MM.1S (cell line): ENCODE results near the gene KCNMA1.

Source experiments
- DNase-seq: peaks from one replicate; pipeline ENCODE4 v3.0.0-alpha.2; 2015
- H2AFZ ChIP-seq: fragments of 300-600 bp; sonication (generic); 2 replicates; pipeline ENCODE4 v1.6.0; 2016; ENCODE audit warnings: antibody characterized with exemption, low read length
- H3F3A ChIP-seq: fragments of 300-600 bp; sonication (generic); 2 replicates; pipeline ENCODE4 v1.6.1; 2016; ENCODE audit warnings: mild to moderate bottlenecking, antibody characterized with exemption, low read length, moderate library complexity, mixed read lengths; ENCODE audit not compliant: insufficient read depth
- H3K27ac ChIP-seq: fragments of 300-600 bp; sonication (generic); 2 replicates; pipeline ENCODE4 v1.5.1; 2016; ENCODE audit warnings: mild to moderate bottlenecking, low read length
- H3K27me3 ChIP-seq: fragments of 300-600 bp; sonication (generic); replicated peaks from 2 replicates; pipeline ENCODE4 v1.6.0; 2016; ENCODE audit warnings: low read length; ENCODE audit not compliant: insufficient read depth
- H3K36me3 ChIP-seq: fragments of 300-600 bp; sonication (generic); replicated peaks from 2 replicates; pipeline ENCODE4 v1.6.1; 2016; ENCODE audit warnings: mild to moderate bottlenecking, low read length, mixed read lengths; ENCODE audit not compliant: insufficient read depth
- H3K4me1 ChIP-seq: fragments of 300-600 bp; sonication (generic); 2 replicates; pipeline ENCODE4 v1.6.1; 2016; ENCODE audit warnings: low read length, mixed read lengths
- H3K4me2 ChIP-seq: fragments of 300-600 bp; sonication (generic); 2 replicates; pipeline ENCODE4 v1.6.0; 2016; ENCODE audit warnings: low read depth, low read length
- H3K4me3 ChIP-seq: fragments of 300-600 bp; sonication (generic); 2 replicates; pipeline ENCODE4 v1.5.1; 2016; ENCODE audit warnings: low read length, mixed read lengths
- H3K79me2 ChIP-seq: fragments of 300-600 bp; sonication (generic); 2 replicates; pipeline ENCODE4 v1.6.1; 2016; ENCODE audit warnings: mixed run types, low read length, mixed read lengths
- H3K9ac ChIP-seq: fragments of 300-600 bp; sonication (generic); 2 replicates; pipeline ENCODE4 v1.6.1; 2016; ENCODE audit warnings: low read length, mixed read lengths
- H3K9me2 ChIP-seq: fragments of 300-600 bp; sonication (generic); replicated peaks from 2 replicates; pipeline ENCODE4 v1.6.1; 2016; ENCODE audit warnings: mild to moderate bottlenecking, low read length, mixed read lengths; ENCODE audit not compliant: insufficient read depth
- H3K9me3 ChIP-seq: fragments of 300-600 bp; sonication (generic); replicated peaks from 2 replicates; pipeline ENCODE4 v1.6.1; 2016; ENCODE audit warnings: mild to moderate bottlenecking, low read length, mixed read lengths; ENCODE audit not compliant: insufficient read depth
- H4K20me1 ChIP-seq: fragments of 300-600 bp; sonication (generic); 2 replicates; pipeline ENCODE4 v1.6.1; 2016; ENCODE audit warnings: mild to moderate bottlenecking, low read length, moderate library complexity, mixed read lengths; ENCODE audit not compliant: insufficient read depth
- CTCF ChIP-seq: fragments of 300-600 bp; sonication (generic); IDR thresholded peaks from 2 replicates; pipeline ENCODE4 v1.5.1; 2016; ENCODE audit warnings: antibody characterized with exemption, low read length, mixed read lengths
- EZH2 ChIP-seq: fragments of 300-600 bp; sonication (generic); optimal IDR thresholded peaks from 2 replicates; pipeline ENCODE3; 2017; ENCODE audit warnings: low read depth, mild to moderate bottlenecking, antibody characterized with exemption, low read length, mixed read lengths
- EZH2phosphoT487 ChIP-seq: fragments of 300-600 bp; sonication (generic); IDR thresholded peaks from 2 replicates; pipeline ENCODE4 v1.6.1; 2018; ENCODE audit warnings: antibody characterized with exemption, low read length

Gene KCNMA1

GRCh38 chr10:77282163-77282562 lies 355.4 kb downstream of the KCNMA1 start:
- 0 out of 2 replicates have a peak, but pooled peaks cover 3% of the 10 kb centered on the region for H3K27me3 ChIP-seq
- no peaks in the 10 kb centered on the region for H3K9me2 ChIP-seq
- no peak overlapping the region for H3K27ac ChIP-seq
- no peak overlapping the region for H2AFZ ChIP-seq
- H3K9me3 ChIP-seq = no peaks in the 10 kb centered on the region
- no peak for DNase-seq
- peaks cover 23% of the 10 kb centered on the region for H3K4me1 ChIP-seq
- no peak overlapping the region for H3K9ac ChIP-seq
- H3K4me2 ChIP-seq = peak overlapping the region; percentile 59; the same call in 1 of the 2 replicates
- H3K79me2 ChIP-seq = no peaks in the 10 kb centered on the region
- H3K4me3 ChIP-seq = no peak overlapping the region
- no peaks in the 10 kb centered on the region for H3K36me3 ChIP-seq
- H3F3A ChIP-seq = no peaks in the 10 kb centered on the region
- TF ChIP-seq CTCF = no peak
- no peak for TF ChIP-seq EZH2
- no peak for TF ChIP-seq EZH2phosphoT487
- no peaks in the 10 kb centered on the region for H4K20me1 ChIP-seq

- TF ChIP-seq EZH2 = no peak
- H4K20me1 ChIP-seq = no peaks in the 10 kb centered on the region
Measured at GRCh38 chr10:77281719-77282118, 355.9 kb downstream of the KCNMA1 start.

GRCh38 chr10:77279207-77279606 lies 358.4 kb downstream of the KCNMA1 start:
- 0 out of 2 replicates have a peak, but pooled peaks cover 3% of the 10 kb centered on the region for H3K27me3 ChIP-seq
- H3K36me3 ChIP-seq = no peaks in the 10 kb centered on the region
- H2AFZ ChIP-seq = no peak overlapping the region
- H4K20me1 ChIP-seq = no peaks in the 10 kb centered on the region
- H3F3A ChIP-seq = no peaks in the 10 kb centered on the region
- TF ChIP-seq CTCF = no peak
- no peak for TF ChIP-seq EZH2
- TF ChIP-seq EZH2phosphoT487 = no peak
- peaks cover 23% of the 10 kb centered on the region for H3K4me1 ChIP-seq
- H3K4me2 ChIP-seq = no peak overlapping the region
- H3K9ac ChIP-seq = no peak overlapping the region
- H3K9me2 ChIP-seq = no peaks in the 10 kb centered on the region
- no peaks in the 10 kb centered on the region for H3K9me3 ChIP-seq
- DNase-seq = no peak
- no peak overlapping the region for H3K27ac ChIP-seq
- no peaks in the 10 kb centered on the region for H3K79me2 ChIP-seq
- no peak overlapping the region for H3K4me3 ChIP-seq

More at GRCh38 chr10:77281719-77282118, 355.9 kb downstream of the KCNMA1 start:
- Histone ChIP-seq H3K9ac (no peak overlapping the region), H3K4me2 (peak overlapping the region; percentile 59), H2AFZ (no peak overlapping the region), H3K27ac (no peak overlapping the region), H3K4me3 (no peak overlapping the region), H3K79me2 (no peaks in the 10 kb centered on the region), H3K9me3 (no peaks in the 10 kb centered on the region), H3F3A (no peaks in the 10 kb centered on the region), H3K36me3 (no peaks in the 10 kb centered on the region), H3K9me2 (no peaks in the 10 kb centered on the region), H3K27me3 (0 out of 2 replicates have a peak, but pooled peaks cover 3% of the 10 kb centered on the region), H3K4me1 (peaks cover 23% of the 10 kb centered on the region)
- peak; percentile 81 for DNase-seq

GRCh38 chr10:77274046-77274795 lies 363.4 kb downstream of the KCNMA1 start:
- TF ChIP-seq CTCF (no peak), EZH2phosphoT487 (no peak), EZH2 (no peak)
- H3K4me2 ChIP-seq = no peak overlapping the region
- H3K9me2 ChIP-seq = no peaks in the 10 kb centered on the region
- no peaks in the 10 kb centered on the region for H3K79me2 ChIP-seq
- no peaks in the 10 kb centered on the region for H3K9me3 ChIP-seq
- no peak overlapping the region for H3K4me3 ChIP-seq
- H3K27ac ChIP-seq = no peak overlapping the region
- H3K4me1 ChIP-seq = no peaks in the 10 kb centered on the region
- no peak for DNase-seq
- no peaks in the 10 kb centered on the region for H3K27me3 ChIP-seq
- no peaks in the 10 kb centered on the region for H4K20me1 ChIP-seq
- H2AFZ ChIP-seq = no peak overlapping the region
- no peaks in the 10 kb centered on the region for H3F3A ChIP-seq
- no peak overlapping the region for H3K9ac ChIP-seq
- H3K36me3 ChIP-seq = no peaks in the 10 kb centered on the region
